IPS-18c (cell line): ENCODE results near the gene C1QTNF9B.
A peak's percentile ranks its signal among the peaks of the same experiment; 100 is the strongest.
"Not testable (repeated sequence)": the region's sequence is repeated elsewhere in the genome, so short reads cannot be mapped to it uniquely, and the experiment has no call there.

ENCODE experiments used
- H3K4me3 ChIP-seq: 2 replicates; pipeline ENCODE4 v1.7.0; 2013; ENCODE audit warnings: low read depth, mild to moderate bottlenecking, low read length, moderate library complexity; ENCODE audit not compliant: insufficient read depth
- H3K9me3 ChIP-seq: one replicate; pipeline ENCODE4 v1.6.1; 2013; ENCODE audit warnings: mild to moderate bottlenecking, low read length, moderate library complexity; ENCODE audit not compliant: control insufficient read depth, insufficient read depth

Gene C1QTNF9B

GRCh38 chr13:23897452-23897919 lies at the start of gene C1QTNF9B:
Gene C1QTNF9B, minus strand, starts transcription at chr13:23897502.
- not testable (repeated sequence) for H3K9me3 ChIP-seq, H3K4me3 ChIP-seq

- Histone ChIP-seq H3K4me3 (no peak overlapping the region), H3K9me3 (no peaks in the 10 kb centered on the region)
Measured at GRCh38 chr13:23946900-23947299, 49.6 kb upstream of the C1QTNF9B start.

DNA sequence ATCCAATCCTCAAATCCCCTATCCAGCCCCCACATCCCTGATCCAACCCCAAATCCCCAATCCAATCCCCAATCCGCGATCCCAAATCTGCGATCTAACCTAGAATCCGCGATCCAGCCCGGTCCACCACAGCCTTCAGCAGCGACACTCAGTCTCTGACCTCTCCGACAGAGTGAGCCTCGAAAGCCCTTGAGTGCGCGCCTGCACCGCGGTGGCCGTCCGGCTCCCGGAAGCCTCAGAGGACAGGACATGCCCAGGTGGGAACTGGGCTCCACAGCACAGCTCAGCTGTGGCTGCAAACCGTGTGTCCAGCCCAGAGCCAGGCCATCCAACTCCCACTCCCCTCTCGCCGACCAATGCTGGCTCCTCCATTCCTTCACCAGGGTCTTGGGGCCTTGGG lies 48.8 kb upstream of the C1QTNF9B start:
- H3K4me3 ChIP-seq, result no peak overlapping the region
- H3K9me3 ChIP-seq, result no peaks in the 10 kb centered on the region

- Histone ChIP-seq H3K4me3 (no peak overlapping the region), H3K9me3 (no peaks in the 10 kb centered on the region)
Measured at GRCh38 chr13:23945612-23946011, 48.3 kb upstream of the C1QTNF9B start.

GRCh38 chr13:23941211-23941610 lies 43.9 kb upstream of the C1QTNF9B start:
- Histone ChIP-seq H3K4me3 (no peak overlapping the region), H3K9me3 (no peaks in the 10 kb centered on the region)

GRCh38 chr13:23939666-23940065 lies 42.4 kb upstream of the C1QTNF9B start:
- not testable (repeated sequence) for H3K9me3 ChIP-seq, H3K4me3 ChIP-seq

- H3K4me3 ChIP-seq, result no peak overlapping the region
- H3K9me3 ChIP-seq, result no peaks in the 10 kb centered on the region
Measured at GRCh38 chr13:23934520-23934919, 37.2 kb upstream of the C1QTNF9B start.

- Histone ChIP-seq H3K4me3 (no peak overlapping the region), H3K9me3 (no peaks in the 10 kb centered on the region)
Measured at GRCh38 chr13:23928985-23929384, 31.7 kb upstream of the C1QTNF9B start.

DNA sequence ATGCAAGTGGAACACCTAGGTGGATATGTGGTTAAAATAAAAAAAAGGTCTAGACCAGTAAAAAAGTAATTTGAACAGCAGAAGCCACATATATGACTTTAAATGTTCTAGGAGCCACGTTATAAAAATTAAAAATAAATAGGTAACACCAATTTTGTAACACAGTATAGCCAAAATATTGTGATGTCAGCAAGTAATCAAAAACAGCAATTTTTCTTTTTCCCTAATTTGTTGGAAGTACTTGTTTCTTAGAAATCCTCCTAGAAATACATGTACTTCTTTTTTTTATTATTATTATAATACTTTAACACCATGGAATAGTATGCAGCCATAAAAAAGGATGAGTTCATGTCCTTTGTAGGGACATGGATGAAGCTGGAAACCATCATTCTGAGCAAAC lies 25.7 kb upstream of the C1QTNF9B start:
- H3K9me3 ChIP-seq, result peaks cover 2% of the 10 kb centered on the region
- H3K4me3 ChIP-seq, result no peak overlapping the region

DNA sequence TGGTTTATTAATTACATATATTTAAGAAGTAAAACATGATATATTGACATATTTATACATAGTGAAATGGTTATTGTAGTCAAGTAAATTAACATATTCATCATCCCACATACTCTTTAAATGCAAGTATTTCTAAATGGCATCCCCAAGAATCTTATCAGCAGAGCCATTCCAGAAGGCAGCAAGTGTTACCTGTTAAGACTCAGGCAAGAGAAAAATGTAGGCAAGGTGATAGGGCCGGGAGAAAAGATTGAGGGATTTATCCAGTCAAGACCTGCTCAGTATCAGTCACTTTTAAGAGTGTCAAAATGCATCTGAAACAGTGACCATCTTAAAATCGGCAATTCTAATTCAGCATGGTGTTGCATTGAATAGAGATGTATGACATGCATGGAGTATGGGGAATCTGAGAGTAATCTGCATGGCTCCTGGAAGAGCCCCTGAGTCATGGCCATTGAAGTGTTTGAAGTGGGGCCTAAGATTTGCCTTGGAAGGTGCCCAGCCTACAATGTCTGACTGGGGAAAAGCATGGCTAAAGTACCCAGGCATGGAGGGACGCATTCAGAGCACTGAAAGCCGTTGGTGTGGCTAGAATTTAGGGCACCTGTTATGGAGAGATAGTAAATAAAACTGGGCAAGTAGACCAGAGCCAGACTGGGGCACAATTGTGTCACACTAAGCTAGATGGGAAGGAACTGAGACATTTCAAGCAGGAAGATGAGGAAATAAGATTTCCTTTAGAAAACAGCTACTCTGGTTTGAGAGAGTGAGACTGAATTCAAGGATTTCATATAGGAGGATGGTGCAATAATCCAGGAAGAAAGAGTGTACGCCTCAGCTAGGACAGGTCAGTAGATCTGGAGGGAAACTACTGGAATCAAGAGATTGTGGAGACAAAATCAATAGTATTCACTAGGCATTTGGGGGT lies 25.0 kb upstream of the C1QTNF9B start:
- Histone ChIP-seq H3K4me3 (no peak overlapping the region), H3K9me3 (peaks cover 2% of the 10 kb centered on the region)

DNA sequence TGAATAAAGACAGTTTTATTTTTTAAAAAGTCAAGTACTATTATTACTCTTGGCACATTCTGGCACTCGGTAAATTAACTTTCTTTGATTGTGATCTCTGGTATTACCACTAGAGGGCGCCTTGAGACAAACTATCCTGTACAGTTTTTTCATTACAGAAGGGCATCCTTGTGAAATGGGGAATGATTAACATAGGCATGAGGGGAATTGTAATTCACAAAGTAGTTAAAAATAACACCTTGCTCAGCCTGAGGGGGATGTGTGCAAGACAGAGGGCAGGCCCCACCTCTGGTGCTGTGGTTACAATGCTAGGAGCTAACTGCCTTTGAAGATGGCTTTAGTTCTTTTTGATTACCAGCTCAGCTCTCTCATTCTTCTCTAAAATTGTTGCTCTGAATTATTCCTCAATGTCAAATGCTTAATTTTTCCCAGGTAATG lies 24.2 kb upstream of the C1QTNF9B start:
- peaks cover 2% of the 10 kb centered on the region for H3K9me3 ChIP-seq
- H3K4me3 ChIP-seq, result no peak overlapping the region

DNA sequence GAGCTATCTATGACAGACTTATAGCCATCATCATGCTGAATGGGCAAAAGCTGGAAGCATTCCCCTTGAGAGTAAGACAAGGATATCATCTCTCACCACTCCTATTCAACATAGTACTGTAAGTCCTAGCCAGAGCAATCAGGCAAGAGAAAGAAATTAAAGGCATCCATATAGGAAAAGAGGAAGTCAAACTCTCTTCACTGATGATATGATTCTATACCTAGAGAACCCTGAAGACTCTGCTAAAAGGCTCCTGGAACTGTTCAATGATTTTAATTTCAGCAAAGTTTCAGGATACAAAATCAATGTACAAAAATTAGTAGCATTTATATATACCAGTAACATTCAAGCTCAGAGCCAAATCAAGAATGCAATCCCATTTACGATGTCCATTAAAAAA lies 21.7 kb upstream of the C1QTNF9B start:
- H3K4me3 ChIP-seq, result no peak overlapping the region
- peaks cover 2% of the 10 kb centered on the region for H3K9me3 ChIP-seq

GRCh38 chr13:23918208-23918607 lies 20.9 kb upstream of the C1QTNF9B start:
- no peak overlapping the region for H3K4me3 ChIP-seq
- H3K9me3 ChIP-seq, result peaks cover 2% of the 10 kb centered on the region

DNA sequence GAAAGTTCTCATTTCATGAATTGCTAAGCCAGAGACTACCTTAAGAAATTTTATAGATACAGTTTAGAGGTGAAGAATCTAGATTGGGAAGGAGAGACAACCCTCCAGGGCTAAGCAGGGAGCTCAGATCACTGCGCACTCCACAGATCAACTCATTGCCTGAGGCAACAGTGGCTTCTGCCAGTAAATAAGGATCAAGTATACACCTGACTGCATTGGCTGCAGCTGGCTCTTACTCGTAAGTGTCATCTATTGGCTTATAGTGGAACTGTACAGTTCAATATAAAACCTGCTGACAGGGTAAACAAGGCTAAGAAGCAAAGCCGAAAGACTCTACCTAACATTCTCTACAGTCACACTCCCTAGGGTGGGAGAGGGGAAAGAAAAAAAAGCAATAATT lies 18.0 kb upstream of the C1QTNF9B start:
- Histone ChIP-seq H3K4me3 (no peak overlapping the region), H3K9me3 (peaks cover 2% of the 10 kb centered on the region)

- no peaks in the 10 kb centered on the region for H3K9me3 ChIP-seq
- H3K4me3 ChIP-seq, result no peak overlapping the region
Measured at GRCh38 chr13:23912469-23912868, 15.2 kb upstream of the C1QTNF9B start.

- no peaks in the 10 kb centered on the region for H3K9me3 ChIP-seq
- no peak overlapping the region for H3K4me3 ChIP-seq
Measured at GRCh38 chr13:23909606-23910005, 12.3 kb upstream of the C1QTNF9B start.

DNA sequence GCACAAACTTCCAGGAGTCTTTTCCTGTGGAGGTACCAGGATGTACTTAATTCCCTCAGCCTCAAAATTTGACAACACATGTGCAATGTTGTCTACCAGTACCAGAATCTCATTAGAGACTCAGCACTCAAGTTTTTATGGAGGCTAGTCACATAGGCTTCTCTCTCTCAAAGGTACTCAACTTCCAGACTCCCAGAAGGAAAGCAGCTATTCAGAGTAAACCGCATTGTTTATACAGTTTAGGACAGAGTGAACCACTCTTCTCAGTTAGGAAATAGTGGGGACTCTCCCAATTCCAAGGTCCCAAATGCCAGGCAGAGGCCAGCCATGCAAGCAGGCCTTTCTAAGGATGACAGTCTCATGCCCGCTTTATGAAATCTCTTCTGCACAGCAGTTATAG lies 8.5 kb upstream of the C1QTNF9B start:
- Histone ChIP-seq H3K4me3 (no peak overlapping the region), H3K9me3 (no peaks in the 10 kb centered on the region)

- Histone ChIP-seq H3K4me3 (peak overlapping the region; percentile 45), H3K9me3 (no peaks in the 10 kb centered on the region)
Measured at GRCh38 chr13:23903906-23904280, 6.6 kb upstream of the C1QTNF9B start.
